Fibroblast of the conjunctiva (primary cell): ENCODE data around the gene FAM163B.
"Not testable (repeated sequence)": the region's sequence is repeated elsewhere in the genome, so short reads cannot be mapped to it uniquely, and the experiment has no call there.

ENCODE experiments used
- DNase-seq: peaks from one replicate; pipeline ENCODE4 v3.0.0-alpha.2; 2010; ENCODE audit warnings: low read depth

The FAM163B gene

DNA sequence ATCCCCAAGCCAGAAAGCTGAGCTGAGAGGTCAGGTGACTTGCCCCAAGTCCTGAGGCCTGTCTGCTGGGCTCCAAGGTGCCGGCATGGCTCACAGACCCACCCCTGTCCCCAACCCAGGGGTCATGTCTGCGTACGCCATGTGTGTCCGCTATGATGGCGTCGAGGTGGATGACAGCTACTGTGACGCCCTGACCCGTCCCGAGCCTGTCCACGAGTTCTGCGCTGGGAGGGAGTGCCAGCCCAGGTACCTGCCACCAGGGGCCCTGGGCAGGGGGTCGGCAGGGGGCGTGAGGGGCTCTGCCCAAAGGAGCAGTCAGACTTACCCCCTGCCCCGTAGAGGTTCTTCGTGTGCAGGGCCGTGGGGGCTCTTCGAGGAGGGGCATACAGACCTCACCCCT, 42.4 kb downstream of the FAM163B start:
- DNase-seq = no peak

DNA sequence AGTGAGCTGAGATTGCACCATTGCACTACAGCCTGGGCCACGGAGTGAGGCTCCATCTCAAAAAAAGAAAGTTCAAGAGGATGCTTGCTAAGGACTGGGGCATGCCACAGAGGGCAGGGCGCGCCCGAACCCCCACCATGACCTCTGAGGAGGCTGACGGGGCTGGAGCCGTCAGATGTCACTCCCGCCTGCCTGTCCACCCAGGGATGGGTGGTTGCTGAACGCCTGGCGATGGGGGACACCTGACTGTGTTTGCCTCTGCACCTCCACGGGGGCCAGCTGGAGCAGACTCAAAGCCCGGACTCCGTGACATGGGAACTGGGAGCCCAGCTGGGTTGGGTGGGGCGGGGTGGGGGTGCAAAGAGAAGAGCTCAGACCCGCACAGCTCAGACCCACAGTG, 42.8 kb downstream of the FAM163B start:
- no peak for DNase-seq

DNA sequence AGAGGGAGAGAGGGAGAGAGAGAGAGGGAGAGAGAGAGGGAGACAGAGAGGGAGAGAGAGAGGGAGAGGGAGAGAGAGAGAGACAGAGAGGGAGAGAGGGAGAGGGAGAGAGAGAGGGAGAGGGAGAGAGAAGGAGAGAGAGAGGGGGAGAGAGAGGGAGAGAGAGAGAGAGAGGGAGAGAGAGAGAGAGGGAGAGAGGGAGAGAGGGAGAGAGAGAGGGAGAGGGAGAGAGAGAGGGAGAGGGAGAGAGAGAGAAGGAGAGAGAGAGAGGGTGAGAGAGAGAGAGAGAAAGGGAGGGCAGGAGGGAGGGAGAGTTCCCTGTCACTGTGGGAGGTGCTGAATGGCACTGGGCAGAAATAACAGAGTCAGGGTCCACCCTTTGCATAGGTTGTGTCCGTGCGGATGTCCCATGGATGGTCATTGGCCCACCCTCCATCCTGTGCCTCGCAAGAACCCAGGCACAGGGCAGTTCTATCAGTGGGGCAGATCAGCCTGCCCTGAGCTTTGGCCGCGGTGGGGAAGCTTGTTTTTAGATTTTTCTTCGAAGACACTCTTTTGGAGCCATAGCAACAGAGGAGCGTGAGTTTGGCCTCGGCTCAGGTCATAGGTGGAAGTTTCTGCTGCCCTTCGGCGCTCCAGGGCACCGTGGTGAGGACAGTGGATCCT, 44.6 kb downstream of the FAM163B start:
- DNase-seq = no peak

DNA sequence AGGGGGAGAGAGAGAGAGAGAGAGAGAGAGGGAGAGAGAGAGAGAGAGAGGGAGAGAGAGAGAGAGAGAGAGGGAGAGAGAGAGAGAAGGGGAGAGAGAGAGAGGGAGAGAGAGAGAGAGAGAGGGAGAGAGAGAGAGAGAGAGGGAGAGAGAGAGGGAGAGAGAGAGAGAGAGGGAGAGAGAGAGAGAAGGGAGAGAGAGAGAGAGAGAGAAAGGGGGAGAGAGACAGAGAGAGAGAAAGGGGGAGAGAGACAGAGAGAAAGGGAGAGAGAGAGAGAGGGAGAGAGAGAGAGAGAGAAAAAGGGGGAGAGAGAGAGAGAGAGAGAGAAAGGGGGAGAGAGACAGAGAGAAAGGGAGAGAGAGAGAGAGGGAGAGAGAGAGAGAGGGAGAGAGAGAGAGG, 45.4 kb downstream of the FAM163B start:
- DNase-seq = not testable (repeated sequence)

DNA sequence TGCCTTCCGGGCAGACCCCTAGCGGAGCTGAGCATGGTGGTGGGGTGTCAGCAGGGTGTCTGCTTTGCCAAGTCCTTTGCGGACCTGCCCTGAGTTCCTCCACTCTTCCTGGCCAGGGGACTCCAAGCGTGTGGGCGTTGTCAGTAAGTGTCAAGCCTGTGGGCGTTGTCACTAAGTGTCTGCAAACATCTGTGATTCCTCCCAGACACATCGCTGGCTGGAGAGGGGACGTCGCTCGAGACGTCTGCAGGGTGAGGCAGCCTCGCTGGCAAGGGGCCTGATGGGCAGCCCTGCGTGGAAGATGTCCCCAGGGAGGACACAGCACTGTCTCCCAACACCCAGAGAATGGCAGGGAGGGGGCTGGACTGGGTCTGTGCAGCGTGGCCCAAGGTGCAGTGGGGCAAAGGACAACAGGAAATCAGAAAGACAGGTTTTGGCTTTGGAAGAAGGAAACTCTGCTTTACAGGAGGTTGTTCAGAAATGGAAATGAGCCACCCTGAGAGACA, 45.8 kb downstream of the FAM163B start:
- no peak for DNase-seq

DNA sequence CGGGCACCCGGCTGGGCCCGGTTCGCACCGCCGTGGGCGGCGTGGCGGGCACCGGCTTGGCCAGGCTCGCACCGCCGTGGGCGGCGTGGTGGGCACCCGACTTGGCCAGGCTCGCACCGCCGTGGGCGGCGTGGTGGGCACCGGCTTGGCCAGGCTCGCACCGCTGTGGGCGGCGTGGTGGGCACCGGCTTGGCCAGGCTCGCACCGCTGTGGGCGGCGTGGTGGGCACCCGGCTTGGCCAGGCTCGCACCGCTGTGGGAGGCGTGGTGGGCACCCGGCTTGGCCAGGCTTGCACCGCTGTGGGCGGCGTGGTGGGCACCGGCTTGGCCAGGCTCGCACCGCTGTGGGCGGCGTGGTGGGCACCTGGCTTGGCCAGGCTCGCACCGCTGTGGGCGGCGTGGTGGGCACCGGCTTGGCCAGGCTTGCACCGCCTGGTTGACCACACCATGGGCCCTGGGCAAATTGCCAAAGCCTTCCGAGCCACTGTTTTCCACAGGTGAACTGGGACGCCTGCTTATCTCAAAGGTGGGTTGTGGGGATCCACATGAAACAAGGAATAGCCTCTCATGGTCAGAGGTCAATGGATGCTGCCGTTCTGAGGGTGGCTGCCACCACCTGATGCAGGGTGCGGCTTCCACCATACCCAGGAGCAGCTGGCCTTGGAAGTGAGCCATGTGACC, 46.4 kb downstream of the FAM163B start:
- no peak for DNase-seq

DNA sequence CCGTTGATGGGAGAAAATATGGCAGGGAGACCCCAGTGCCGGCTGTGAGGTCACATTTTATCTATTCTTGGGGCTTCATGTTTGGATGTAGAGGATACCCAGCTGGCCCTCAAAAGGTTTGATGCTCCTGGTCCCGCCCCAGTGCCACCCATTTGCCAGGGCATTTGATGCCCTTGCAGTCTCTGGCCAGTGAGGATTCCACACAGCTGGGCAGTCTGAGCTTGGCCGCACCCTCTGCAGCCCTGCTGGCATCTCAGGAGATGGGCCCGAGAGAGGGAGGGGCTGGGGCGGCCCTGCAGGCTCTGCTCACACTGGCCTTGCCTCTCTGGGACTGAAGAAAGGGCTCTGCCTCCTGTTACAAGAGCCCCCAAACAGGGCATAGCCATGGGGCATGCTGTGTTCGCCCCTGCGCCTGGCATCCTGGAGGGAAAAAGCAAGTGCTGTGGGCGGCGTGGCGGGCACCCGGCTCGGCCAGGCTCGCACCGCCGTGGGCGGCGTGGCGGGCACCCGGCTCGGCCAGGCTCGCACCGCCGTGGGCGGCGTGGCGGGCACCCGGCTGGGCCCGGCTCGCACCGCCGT, 47.1 kb downstream of the FAM163B start:
- no peak for DNase-seq

DNA sequence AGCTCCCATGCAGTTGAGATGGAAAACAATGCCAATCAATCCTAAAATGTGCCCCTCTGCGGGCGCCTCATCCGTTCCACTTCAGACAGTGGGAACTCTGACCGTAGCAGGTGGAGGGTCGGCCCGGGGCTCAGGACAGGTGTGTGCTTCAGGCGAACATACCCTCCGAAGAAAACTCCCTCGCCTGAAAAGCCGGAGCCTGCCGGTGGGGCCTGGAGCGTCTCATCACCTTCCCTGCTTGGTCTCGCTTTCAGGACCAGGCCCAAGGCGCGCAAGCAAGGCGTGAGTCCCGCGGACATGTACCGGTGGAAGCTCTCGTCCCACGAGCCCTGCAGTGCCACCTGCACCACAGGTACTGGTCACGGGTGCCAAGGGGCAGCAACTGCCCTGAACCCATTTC, 48.2 kb downstream of the FAM163B start:
- DNase-seq = no peak

DNA sequence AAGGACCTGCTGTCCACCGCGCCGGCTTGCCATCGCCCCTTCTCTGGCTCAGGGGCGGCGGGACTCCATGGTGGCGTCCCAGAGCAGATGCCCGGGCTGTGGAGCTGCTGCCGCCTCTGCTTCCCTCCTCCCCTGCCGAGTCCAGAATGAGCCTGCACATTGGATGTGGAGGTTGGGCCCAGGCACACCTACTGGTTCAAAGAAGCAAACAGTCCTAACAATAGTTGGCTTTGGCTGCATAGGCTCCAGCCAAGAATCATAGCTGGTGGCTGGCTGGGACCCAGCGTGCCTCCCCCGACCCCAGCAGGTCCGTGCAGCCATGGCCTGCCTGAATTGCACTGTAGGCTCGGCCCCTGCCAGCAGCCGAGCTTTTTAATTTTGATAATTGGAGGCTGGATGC, 48.9 kb downstream of the FAM163B start:
- no peak for DNase-seq

DNA sequence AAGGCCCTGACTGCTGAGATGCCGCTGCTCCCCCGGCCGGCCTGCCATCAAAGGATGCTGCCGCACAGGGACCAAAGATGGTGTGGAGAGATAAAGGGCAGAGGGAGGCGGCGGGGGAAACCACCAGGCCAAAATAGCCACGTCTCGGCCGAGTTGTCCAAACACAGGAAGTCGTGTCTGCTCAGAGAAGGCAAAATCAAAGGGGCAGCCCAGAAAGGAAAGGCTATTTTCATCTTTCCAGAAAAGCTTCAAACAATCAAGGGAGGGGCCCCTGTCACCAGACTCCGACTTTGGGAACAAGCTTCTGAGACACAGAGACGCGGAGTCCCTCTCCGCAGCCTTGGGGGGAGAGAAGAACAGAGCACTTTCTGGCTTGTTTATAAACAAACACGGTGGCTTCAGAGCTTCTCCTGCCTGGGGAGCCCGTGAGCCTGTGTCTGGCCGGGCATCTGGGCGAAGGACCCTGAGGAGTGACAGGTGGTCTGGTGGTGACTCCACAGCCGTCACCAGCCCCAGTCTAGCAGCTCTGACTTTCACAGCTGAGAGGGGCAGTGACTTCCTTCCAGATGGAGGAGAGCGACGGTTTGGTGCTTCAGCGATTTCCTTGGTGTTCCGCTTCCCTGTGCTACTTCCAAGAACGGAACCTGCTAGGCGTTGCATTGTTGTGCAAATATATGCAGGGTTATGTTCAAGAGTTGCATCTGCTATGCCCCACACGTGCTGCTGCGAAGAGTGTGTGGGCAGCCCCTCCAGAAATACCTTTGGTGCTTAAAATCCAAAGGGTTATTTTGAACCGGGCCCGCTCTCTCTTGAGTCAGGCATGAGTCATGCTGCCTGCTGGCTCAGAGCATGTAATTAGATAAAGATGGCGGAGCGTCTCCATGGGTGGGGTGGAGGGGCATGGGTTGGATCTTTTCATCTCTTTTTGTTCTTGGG, 50.7 kb downstream of the FAM163B start:
- peak; percentile 59 for DNase-seq

DNA sequence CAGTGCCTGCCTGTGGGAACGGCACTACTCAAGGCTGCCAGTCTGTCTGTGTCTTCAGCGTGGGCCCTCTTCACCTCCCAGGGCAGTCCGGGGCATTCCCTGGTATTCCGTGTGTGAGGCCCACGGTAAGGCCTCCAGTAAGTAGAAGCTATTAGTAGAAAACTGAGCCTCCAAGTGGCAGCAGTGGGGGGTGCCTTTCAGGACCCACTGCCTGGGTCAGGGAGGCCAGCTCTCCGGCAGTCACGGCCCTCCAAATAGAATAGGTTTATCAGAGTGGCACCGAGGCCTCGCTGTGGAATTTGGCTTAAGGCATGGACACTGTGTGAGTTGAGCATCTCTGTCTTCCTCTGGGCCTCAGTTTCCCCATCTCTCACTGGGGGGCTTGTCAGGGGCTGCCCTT, 51.6 kb downstream of the FAM163B start:
- DNase-seq = no peak

DNA sequence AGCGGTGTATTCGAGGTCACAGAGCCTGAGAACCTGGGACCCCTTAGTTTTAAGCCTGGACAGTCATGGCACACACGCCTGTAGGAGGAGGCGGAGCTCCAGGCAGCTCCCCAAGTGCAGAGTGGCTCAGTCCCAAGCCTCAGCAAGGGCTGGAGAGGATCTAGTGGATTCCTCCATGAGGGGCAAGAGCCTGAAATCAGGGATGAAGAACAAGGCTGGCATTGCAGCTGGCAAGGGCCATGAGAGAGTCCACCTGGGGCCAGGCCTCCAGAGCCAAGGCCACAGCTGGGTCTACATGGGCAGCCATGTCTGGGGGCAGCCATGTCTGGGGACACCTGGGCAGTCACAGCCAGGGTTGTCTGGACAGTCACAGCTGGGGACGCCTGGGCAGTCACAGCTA, 52.8 kb downstream of the FAM163B start:
- DNase-seq = no peak

DNA sequence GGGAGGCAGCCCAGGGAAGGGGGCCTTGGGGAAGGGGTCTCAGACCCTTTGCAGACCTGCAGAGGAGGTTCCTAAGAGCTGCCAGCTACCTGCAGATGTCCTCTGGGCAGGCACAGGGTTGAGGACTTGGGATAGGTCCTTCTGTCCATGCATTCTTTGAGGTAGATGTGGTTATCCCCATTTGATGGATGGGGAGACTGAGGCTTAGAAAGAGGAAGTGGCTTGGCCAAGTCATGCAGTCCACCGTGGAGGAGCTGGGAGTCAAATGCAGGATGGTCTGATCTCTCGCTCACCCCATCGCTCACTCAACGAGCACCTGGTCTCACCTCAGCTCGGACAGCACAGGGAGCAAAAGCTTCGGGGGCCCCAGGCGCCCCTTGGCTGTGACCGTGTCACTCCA, 54.5 kb downstream of the FAM163B start:
- DNase-seq = no peak

DNA sequence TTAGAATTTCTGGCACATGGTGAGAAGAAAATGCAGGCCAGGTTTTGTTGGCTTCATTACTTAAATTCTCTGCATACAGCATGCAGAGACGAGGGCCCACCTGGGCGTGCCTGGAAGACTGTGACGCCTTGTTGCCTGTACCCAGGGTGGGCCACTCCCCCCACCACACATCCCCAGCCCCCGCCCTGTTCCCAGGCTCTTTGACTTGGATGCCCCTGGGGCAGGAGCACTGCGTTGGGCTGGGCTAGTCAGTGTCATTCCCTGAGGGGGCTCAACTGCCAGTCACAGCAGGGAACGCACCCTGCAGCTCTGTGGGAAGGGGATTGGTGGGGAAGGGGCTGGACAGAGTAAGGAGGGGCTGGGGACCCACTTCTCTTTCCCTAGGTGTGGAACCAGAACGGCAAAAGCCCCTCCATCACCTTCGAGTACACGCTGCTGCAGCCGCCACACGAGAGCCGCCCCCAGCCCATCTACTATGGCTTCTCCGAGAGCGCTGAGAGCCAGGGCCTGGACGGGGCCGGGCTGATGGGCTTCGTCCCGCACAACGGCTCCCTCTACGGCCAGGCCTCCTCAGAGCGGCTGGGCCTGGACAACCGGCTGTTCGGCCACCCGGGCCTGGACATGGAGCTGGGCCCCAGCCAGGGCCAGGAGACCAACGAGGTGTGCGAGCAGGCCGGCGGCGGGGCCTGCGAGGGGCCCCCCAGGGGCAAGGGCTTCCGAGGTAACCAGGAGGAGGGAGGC, 55.0 kb downstream of the FAM163B start:
- no peak for DNase-seq

DNA sequence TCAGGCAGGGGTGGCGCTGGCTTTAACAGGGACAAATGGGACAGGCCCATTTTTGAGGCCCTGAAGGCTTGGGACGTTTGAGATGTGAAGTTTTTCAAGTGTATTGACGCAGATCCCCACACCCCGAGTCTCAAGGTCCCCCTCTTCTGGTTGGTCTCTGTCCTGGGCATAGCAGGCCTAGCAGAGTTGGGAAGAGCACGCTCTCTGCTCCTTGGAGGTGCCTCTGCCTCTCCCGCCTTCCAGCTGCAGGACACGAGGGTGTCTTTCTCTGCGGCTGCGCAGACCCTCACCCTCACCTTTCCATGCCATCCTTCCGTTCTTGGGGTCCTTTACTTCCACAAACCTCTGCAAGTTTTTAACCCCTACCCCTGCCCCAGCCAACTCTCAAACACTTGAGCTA, 56.1 kb downstream of the FAM163B start:
- no peak for DNase-seq

DNA sequence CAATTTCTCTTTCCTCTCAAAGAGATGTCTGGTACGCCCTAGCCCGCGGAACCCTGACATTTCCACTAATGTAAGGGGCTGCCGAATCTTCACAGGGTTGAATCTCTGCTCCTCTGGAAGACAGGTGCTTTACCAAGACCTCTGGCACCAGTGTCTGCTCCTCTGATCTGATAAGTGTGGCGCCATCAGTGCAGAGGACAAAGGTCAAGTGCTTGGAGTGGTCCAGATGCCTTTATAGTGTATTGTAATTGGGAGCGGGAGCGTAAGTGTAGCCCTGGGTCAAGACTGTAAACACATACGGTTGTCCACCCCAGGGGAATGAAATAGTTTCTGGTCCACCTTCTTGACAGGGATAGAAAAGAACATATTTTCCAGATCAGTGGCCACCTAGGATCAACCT, 57.0 kb downstream of the FAM163B start:
- DNase-seq = no peak

DNA sequence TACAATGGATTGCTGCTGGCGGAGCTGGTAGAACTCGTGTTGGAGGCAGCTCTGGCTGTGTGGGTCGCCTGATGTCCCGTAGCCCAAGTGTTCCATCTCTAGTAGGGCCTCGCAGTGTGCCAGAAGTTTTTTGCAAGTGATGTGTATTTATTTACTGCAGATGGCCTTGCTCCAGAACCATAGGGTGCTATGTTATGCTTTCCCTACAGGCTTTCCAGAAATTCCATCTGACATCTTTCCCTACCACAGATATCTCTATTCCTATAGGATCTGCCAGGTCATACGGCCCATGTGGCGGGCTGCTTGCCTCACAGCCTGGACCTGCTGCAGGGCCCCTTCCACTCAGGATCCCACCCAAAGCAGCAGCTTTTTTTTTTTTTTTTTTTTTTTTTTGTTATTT, 57.7 kb downstream of the FAM163B start:
- DNase-seq = no peak

DNA sequence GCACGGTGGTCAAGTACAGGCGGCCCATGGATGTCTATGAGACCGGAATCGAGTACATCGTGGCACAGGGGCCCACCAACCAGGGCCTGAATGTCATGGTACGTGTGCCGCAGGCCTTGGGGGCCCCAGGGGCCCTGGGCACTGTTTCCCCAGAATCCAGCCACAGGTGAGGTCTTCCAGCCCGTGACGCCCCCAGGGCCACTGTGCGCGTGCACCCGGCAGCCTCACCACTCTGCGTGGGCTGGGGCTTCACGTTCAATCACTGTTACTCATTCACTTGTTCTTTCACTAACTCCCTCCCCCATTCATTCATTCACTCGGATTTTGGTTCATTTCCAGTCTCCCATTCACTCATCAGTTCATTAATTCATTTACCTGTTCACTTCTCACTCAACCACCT, 62.1 kb downstream of the FAM163B start:
- no peak for DNase-seq

DNA sequence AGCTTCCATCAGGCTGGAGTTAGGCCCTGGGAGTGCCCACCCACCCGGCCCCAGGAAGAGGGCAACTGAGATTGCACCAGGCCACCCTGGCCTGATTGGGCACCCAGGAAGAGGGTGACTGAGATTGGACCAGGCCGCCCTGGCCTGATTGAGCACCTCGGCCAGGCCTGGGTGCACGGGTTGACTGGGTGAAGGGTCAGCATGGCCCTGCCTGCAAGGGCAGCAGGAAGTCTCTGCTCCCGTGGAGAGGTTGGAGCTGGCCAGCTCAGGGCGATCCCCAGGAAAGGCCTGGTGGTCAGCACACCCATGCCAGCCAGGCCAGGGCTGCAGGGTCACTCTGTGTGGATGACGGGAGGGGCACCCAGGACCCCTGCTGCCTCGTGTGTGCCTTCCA, 62.9 kb downstream of the FAM163B start:
- DNase-seq = no peak

DNA sequence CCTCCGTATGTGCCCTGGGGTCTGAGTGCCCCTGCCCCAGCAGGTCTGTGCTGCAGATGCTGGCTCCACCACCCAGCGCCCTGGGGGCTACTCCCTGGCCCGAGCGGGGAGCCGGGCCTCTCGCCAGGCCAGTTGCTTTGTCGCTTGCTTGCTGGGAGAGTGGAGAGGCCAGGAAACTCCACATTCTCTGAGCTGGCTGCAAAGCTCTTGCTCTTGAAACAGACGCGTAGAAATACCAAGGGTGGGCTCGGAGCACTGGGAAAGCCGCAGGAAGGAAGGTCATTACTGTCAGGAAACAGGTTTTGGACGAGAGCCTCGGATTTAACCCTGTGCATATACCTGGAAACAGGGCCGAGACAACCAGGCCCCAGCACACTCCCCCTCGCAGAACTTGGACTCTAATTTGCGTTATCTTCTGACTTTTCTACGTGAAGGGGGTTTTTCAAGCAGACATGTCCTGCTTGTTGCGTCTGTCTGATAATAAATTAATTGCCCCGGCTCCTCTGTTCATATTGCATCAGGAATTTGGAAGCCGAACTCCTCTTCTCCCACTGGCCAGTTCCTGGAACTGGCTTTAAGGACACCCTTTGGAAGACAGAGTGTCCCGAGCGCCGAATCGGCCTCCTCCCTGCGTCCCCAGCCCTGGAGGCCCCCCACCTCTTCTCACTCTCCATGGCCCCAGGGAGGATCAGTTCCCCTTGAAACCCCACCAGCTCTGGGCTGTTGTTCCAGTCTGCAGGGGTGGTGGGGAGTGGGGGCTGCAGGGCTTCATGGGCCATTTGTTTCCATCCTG, 63.5 kb downstream of the FAM163B start:
- no peak for DNase-seq
